ENCODE data around the gene CDCA5. TPM values are rescaled to one million over a fixed set of nuclear protein-coding genes. Genes with fewer than 3 reads are reported as not detected.

CDCA5 gene
- polyA plus RNA-seq, 3 donors, result 0.20 to 0.28 TPM; not detected in 1

DNA sequence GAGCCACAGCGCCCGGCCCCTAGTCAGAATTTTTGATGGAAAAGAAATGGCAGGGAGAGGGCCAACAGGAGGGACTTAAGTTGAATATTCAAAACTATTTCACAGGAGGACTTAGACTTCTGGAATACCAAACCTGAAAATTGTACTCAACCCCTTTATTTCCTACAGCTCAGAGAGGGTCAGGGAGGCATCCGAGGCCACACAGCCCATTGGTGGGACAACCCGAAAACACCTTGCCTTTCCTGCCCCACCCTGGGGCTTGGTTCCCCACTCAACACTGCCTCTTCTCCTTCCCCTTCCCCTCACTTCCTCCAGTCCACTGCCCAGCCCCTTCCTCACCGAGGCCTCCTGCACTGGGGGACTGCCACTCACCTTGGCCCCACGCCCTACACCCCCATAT lies 26.8 kb downstream of the CDCA5 start:
- H3K27ac Mint-ChIP-seq, result no peak overlapping the region
- H3K9me3 Mint-ChIP-seq, result peaks cover 0 to 5% (median 1%) of the 10 kb centered on the region in 7 donors

DNA sequence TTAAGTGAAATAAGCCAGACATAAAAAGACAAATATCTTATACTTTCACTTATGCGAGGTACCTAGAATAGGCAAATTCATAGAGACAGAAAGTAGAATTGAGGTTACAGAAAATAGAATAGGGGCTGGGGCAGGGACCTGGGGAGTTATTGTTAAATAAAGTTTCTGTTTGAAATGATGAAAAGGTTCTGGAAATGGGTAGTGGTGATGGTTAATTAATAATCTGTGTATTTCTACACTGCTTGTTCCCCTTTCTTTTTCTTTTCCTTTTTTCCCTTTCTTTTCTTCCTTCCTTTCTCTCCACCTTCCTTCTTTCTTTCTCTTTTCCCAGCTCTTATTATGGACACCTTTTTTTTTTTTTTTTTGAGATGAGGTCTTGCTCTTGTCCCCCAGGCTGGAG lies 28.3 kb downstream of the CDCA5 start:
- Histone ChIP-seq H3K4me3 (replicated peaks in 1 of 3; ENCODE audit: low read depth in 2 of 3, low read length in 3 of 3) (no peak overlapping the region), H3K27me3 (ENCODE audit: control insufficient read depth in 2 of 2, insufficient read depth in 2 of 2, low read length in 2 of 2) (no peaks in the 10 kb centered on the region), H3K36me3 (replicated peaks in 1 of 2; ENCODE audit: control insufficient read depth in 1 of 2, insufficient read depth in 2 of 2, low read length in 2 of 2) (no peaks in the 10 kb centered on the region), H3K4me2 (replicated peaks; ENCODE audit: extremely low read depth, low read length, poor library complexity, severe bottlenecking) (no peak overlapping the region), H3K79me2 (ENCODE audit: insufficient read depth, low read length) (no peaks in the 10 kb centered on the region), H3K27ac (ENCODE audit: low read depth in 1 of 2, low read length in 2 of 2) (no peak overlapping the region), H2AFZ (ENCODE audit: insufficient read depth, low read depth, low read length, poor library complexity, severe bottlenecking) (no peak overlapping the region), H3K4me1 (ENCODE audit: control insufficient read depth in 1 of 2, insufficient read depth in 2 of 2, low read length in 2 of 2) (peaks cover 3 to 9% of the 10 kb centered on the region in 2 donors), H3K9ac (ENCODE audit: insufficient read depth, low read length, poor library complexity, severe bottlenecking) (no peak overlapping the region), H4K20me1 (ENCODE audit: insufficient read depth, low read length) (no peaks in the 10 kb centered on the region), H3K9me3 (replicated peaks in 1 of 2; ENCODE audit: control insufficient read depth in 1 of 2, insufficient read depth in 1 of 2, low read length in 2 of 2) (no peaks in the 10 kb centered on the region)
- no CpG with 5 or more reads among the region's 1 CpG for WGBS (ENCODE audit: insufficient coverage)
- H3K27ac Mint-ChIP-seq, result no peak overlapping the region
- peaks cover 20% of the 10 kb centered on the region for H3K4me1 Mint-ChIP-seq
- no peak overlapping the region for H3K4me3 Mint-ChIP-seq
- DNase-seq, result no peak
- peaks cover 5 to 12% (median 8%) of the 10 kb centered on the region in 3 donors for H3K27me3 Mint-ChIP-seq (ENCODE audit: low read depth in 3 of 3)
- H3K36me3 Mint-ChIP-seq, result no peaks in the 10 kb centered on the region
- intact Hi-C loops (cut with micrococcal nuclease), result no loop called here
- H3K9me3 Mint-ChIP-seq, result peaks cover 0 to 5% (median 0%) of the 10 kb centered on the region in 7 donors
- TF ChIP-seq, protein P1, sequence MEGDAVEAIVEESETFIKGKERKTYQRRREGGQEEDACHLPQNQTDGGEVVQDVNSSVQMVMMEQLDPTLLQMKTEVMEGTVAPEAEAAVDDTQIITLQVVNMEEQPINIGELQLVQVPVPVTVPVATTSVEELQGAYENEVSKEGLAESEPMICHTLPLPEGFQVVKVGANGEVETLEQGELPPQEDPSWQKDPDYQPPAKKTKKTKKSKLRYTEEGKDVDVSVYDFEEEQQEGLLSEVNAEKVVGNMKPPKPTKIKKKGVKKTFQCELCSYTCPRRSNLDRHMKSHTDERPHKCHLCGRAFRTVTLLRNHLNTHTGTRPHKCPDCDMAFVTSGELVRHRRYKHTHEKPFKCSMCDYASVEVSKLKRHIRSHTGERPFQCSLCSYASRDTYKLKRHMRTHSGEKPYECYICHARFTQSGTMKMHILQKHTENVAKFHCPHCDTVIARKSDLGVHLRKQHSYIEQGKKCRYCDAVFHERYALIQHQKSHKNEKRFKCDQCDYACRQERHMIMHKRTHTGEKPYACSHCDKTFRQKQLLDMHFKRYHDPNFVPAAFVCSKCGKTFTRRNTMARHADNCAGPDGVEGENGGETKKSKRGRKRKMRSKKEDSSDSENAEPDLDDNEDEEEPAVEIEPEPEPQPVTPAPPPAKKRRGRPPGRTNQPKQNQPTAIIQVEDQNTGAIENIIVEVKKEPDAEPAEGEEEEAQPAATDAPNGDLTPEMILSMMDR (IDR thresholded peaks at IDR 0.05), result no peak

More for the DNA sequence above, 26.8 kb downstream of the CDCA5 start:
- Histone ChIP-seq H3K9ac (ENCODE audit: insufficient read depth, low read length, poor library complexity, severe bottlenecking) (no peak overlapping the region), H3K36me3 (replicated peaks in 1 of 2; ENCODE audit: control insufficient read depth in 1 of 2, insufficient read depth in 2 of 2, low read length in 2 of 2) (no peaks in the 10 kb centered on the region), H3K27me3 (ENCODE audit: control insufficient read depth in 2 of 2, insufficient read depth in 2 of 2, low read length in 2 of 2) (no peaks in the 10 kb centered on the region), H3K79me2 (ENCODE audit: insufficient read depth, low read length) (no peaks in the 10 kb centered on the region), H2AFZ (ENCODE audit: insufficient read depth, low read depth, low read length, poor library complexity, severe bottlenecking) (no peak overlapping the region), H3K4me1 (ENCODE audit: control insufficient read depth in 1 of 2, insufficient read depth in 2 of 2, low read length in 2 of 2) (peaks cover 5 to 12% of the 10 kb centered on the region in 2 donors), H3K9me3 (replicated peaks in 1 of 2; ENCODE audit: control insufficient read depth in 1 of 2, insufficient read depth in 1 of 2, low read length in 2 of 2) (no peaks in the 10 kb centered on the region), H3K4me2 (replicated peaks; ENCODE audit: extremely low read depth, low read length, poor library complexity, severe bottlenecking) (no peak overlapping the region), H4K20me1 (ENCODE audit: insufficient read depth, low read length) (no peaks in the 10 kb centered on the region), H3K27ac (ENCODE audit: low read depth in 1 of 2, low read length in 2 of 2) (no peak overlapping the region), H3K4me3 (replicated peaks in 1 of 3; ENCODE audit: low read depth in 2 of 3, low read length in 3 of 3) (no peak overlapping the region)
- WGBS (ENCODE audit: insufficient coverage), result 92% methylated on average over 2 of the region's 6 CpGs
- intact Hi-C loops (cut with micrococcal nuclease), result no loop called here
- DNase-seq, result no peak
- no peaks in the 10 kb centered on the region for H3K36me3 Mint-ChIP-seq
- H3K27me3 Mint-ChIP-seq (ENCODE audit: low read depth in 3 of 3), result peaks cover 9 to 16% (median 14%) of the 10 kb centered on the region in 3 donors
- H3K4me1 Mint-ChIP-seq, result peaks cover 33% of the 10 kb centered on the region
- H3K4me3 Mint-ChIP-seq, result no peak overlapping the region
- TF ChIP-seq, protein P1 (IDR thresholded peaks at IDR 0.05), result no peak

Data from CD14-positive monocyte (primary cell).